Measurements from ENCODE around the gene CDH13. TPM values are rescaled to one million over a fixed set of nuclear protein-coding genes. Genes with fewer than 3 reads are reported as not detected.

CDH13 gene
- total and polyA plus RNA-seq, 2 donors (not counting 3 experiments of a cell fraction or from before 2014, with no cell fraction given): 96.6 to 124 TPM

DNA sequence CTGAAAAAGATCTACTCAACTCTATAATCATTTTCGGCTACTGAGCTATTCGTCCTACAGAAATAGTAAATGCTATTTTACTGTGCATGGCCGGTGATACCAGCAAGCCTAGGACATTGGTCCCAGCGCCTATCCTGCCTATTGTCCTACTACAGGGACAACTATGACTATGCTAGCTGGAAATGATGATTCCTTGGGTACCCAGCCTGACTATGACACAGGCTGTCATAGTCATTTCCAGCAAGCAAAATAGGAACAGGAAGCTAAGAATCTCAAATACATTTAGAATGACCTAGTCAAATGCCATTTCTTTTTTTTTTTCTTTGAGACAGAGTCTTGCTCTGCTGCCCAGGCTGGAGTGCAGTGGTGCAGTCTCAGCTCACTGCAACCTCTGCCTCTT is 1147.3 kb downstream of the CDH13 start:
- no TSS peak for BruUV-seq (replicated peaks)
- CTCF ChIA-PET: no interaction called here
- dilution Hi-C loops (cut with MboI; ENCODE audit: extremely low pct_ligation_motif_present, low sequenced_read_pairs): no loop called here

More for the DNA sequence above, 1147.3 kb downstream of the CDH13 start:
- Histone ChIP-seq H3K4me3 (replicated peaks in 1 of 3; ENCODE audit: insufficient read depth in 1 of 3, low read depth in 1 of 3, low read length in 3 of 3) (no peak overlapping the region), H3K79me2 (ENCODE audit: control insufficient read depth, insufficient read depth, low read length) (no peaks in the 10 kb centered on the region), H2AFZ (ENCODE audit: low read depth, low read length) (no peak overlapping the region), H3K27me3 (ENCODE audit: control insufficient read depth in 2 of 2, insufficient read depth in 2 of 2, low read length in 2 of 2) (no peaks in the 10 kb centered on the region), H3K4me2 (ENCODE audit: insufficient read depth, low read length) (no peak overlapping the region), H3K9me3 (replicated peaks; ENCODE audit: control insufficient read depth, insufficient read depth, low read length) (no peaks in the 10 kb centered on the region), H3K9ac (replicated peaks; ENCODE audit: extremely low read depth, insufficient read depth, low read length) (no peak overlapping the region), H3K36me3 (ENCODE audit: control insufficient read depth in 2 of 2, extremely low read depth in 1 of 2, insufficient read depth in 2 of 2, low read length in 2 of 2) (no peaks in the 10 kb centered on the region), H4K20me1 (replicated peaks; ENCODE audit: control insufficient read depth, extremely low read depth, insufficient read depth, low read length) (no peaks in the 10 kb centered on the region), H3K4me1 (ENCODE audit: control insufficient read depth, extremely low read depth, insufficient read depth, low read length) (peaks cover 14% of the 10 kb centered on the region), H3K9me1 (replicated peaks; ENCODE audit: control insufficient read depth, extremely low read depth, insufficient read depth, low read length) (no peaks in the 10 kb centered on the region), H3K27ac (ENCODE audit: insufficient read depth, low read depth, low read length) (no peak overlapping the region)
- no peak for DNase-seq (ENCODE audit: low read depth, low spot score)
- intact Hi-C loops (cut with micrococcal nuclease): no loop called here
- POLR2A ChIA-PET: no interaction called here
- no peak for FAIRE-seq
- no peak for TF ChIP-seq MAX (IDR thresholded peaks at IDR 0.05; ENCODE audit: insufficient read depth, insufficient read length)
- TF ChIP-seq JUN (IDR thresholded peaks at IDR 0.05; ENCODE audit: borderline replicate concordance, insufficient read depth, insufficient read length, low read depth): no peak
- no peak for TF ChIP-seq POLR2A (IDR thresholded peaks at IDR 0.05; ENCODE audit: low read depth, low read length)
- TF ChIP-seq EZH2 (IDR thresholded peaks at IDR 0.05; ENCODE audit: borderline replicate concordance, low read depth, low read length, severe bottlenecking): no peak
- TF ChIP-seq, protein P1, sequence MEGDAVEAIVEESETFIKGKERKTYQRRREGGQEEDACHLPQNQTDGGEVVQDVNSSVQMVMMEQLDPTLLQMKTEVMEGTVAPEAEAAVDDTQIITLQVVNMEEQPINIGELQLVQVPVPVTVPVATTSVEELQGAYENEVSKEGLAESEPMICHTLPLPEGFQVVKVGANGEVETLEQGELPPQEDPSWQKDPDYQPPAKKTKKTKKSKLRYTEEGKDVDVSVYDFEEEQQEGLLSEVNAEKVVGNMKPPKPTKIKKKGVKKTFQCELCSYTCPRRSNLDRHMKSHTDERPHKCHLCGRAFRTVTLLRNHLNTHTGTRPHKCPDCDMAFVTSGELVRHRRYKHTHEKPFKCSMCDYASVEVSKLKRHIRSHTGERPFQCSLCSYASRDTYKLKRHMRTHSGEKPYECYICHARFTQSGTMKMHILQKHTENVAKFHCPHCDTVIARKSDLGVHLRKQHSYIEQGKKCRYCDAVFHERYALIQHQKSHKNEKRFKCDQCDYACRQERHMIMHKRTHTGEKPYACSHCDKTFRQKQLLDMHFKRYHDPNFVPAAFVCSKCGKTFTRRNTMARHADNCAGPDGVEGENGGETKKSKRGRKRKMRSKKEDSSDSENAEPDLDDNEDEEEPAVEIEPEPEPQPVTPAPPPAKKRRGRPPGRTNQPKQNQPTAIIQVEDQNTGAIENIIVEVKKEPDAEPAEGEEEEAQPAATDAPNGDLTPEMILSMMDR (IDR thresholded peaks at IDR 0.05; ENCODE audit: extremely low read depth in 1 of 2, insufficient read depth in 1 of 2, low read depth in 1 of 2, low read length in 2 of 2): no peak
- TF ChIP-seq POLR2AphosphoS5 (IDR thresholded peaks at IDR 0.05; ENCODE audit: insufficient read depth, low read depth, low read length): no peak
- TF ChIP-seq GATA2 (IDR thresholded peaks at IDR 0.05; ENCODE audit: insufficient read depth, insufficient read length, low read depth, low read length): no peak
- no peak for TF ChIP-seq MYC (IDR thresholded peaks at IDR 0.05; ENCODE audit: low read depth, low read length)

Data from endothelial cell of umbilical vein (primary cell).